Smooth muscle cell (in vitro differentiated cells): ENCODE measurements around the gene RBM48. TPM values are rescaled to one million over a fixed set of nuclear protein-coding genes. Genes with fewer than 3 reads are reported as not detected.
"Not testable (repeated sequence)": the region's sequence is repeated elsewhere in the genome, so short reads cannot be mapped to it uniquely, and the experiment has no call there.

Source experiments
- DNase-seq: peaks from one replicate; lab custom pipeline; 2025; ENCODE audit not compliant: unreplicated experiment; lab: John Stamatoyannopoulos, UW
- H2AFZ ChIP-seq: fragments of 200-600 bp; sonication (generic); 2 replicates; pipeline ENCODE4 v1.6.0; 2016; ENCODE audit warnings: antibody characterized with exemption, low read depth, mild to moderate bottlenecking
- H3F3A ChIP-seq: fragments of 200-600 bp; sonication (generic); 2 replicates; pipeline ENCODE4 v1.6.0; 2017; ENCODE audit warnings: antibody characterized with exemption, low read depth
- H3K27ac ChIP-seq: fragments of 200-600 bp; sonication (generic); 2 replicates; pipeline ENCODE4 v1.5.1; 2016; ENCODE audit warnings: low read depth, mild to moderate bottlenecking
- H3K27me3 ChIP-seq: fragments of 200-600 bp; sonication (generic); 2 replicates; pipeline ENCODE4 v1.6.1; 2016; ENCODE audit warnings: low read depth, mild to moderate bottlenecking
- H3K36me3 ChIP-seq: fragments of 200-600 bp; sonication (generic); 2 replicates; pipeline ENCODE4 v1.5.1; 2016; ENCODE audit warnings: low read depth
- H3K4me1 ChIP-seq: fragments of 200-600 bp; sonication (generic); 2 replicates; pipeline ENCODE4 v1.5.1; 2016; ENCODE audit warnings: low read depth
- H3K4me2 ChIP-seq: fragments of 200-600 bp; sonication (generic); 2 replicates; pipeline ENCODE4 v1.6.0; 2016; ENCODE audit warnings: mild to moderate bottlenecking
- H3K4me3 ChIP-seq: fragments of 200-600 bp; sonication (generic); 2 replicates; pipeline ENCODE4 v1.5.1; 2016; ENCODE audit warnings: mild to moderate bottlenecking
- H3K79me2 ChIP-seq: fragments of 200-600 bp; sonication (generic); 2 replicates; pipeline ENCODE4 v1.6.0; 2016; ENCODE audit warnings: low read depth, mild to moderate bottlenecking
- H3K9ac ChIP-seq: fragments of 200-600 bp; sonication (generic); 2 replicates; pipeline ENCODE4 v1.6.0; 2016; ENCODE audit warnings: low read depth
- H3K9me3 ChIP-seq: fragments of 200-600 bp; sonication (generic); replicated peaks from 2 replicates; pipeline ENCODE4 v1.5.1; 2016; ENCODE audit warnings: low read depth
- H4K20me1 ChIP-seq: fragments of 200-600 bp; sonication (generic); 2 replicates; pipeline ENCODE4 v1.6.0; 2016; ENCODE audit warnings: low read depth
- CTCF ChIP-seq: fragments of 200-600 bp; sonication (generic); IDR thresholded peaks from 2 replicates; pipeline ENCODE4 v1.5.1; 2017; ENCODE audit warnings: borderline replicate concordance, mild to moderate bottlenecking, antibody characterized with exemption; ENCODE audit not compliant: insufficient read depth, poor library complexity, severe bottlenecking
- WGBS: methylation state at CpG from one replicate; pipeline ENCODE4 v1.1.7; 2016; ENCODE audit warnings: low lambda C conversion rate; 5-methylcytosine and 5-hydroxymethylcytosine counted together
- polyA plus RNA-seq: library from polyadenylated mRNA; unstranded; fragments of >200 nt; fragmentation: Nextera tagmentation; extraction: Ambion mirVana; gene quantifications from 2 replicates; pipeline ENCODE4 v1.2.1, GENCODE V29; 2016
- total RNA-seq: library from RNA; depleted of rRNA; stranded (reverse); fragments of >200 nt; gene quantifications from 2 replicates; pipeline ENCODE4 v1.2.3, GENCODE V29; 2014

The RBM48 gene
- total and polyA plus RNA-seq, 2 experiments from 2014 or later: 8.6 to 12.4 TPM

DNA sequence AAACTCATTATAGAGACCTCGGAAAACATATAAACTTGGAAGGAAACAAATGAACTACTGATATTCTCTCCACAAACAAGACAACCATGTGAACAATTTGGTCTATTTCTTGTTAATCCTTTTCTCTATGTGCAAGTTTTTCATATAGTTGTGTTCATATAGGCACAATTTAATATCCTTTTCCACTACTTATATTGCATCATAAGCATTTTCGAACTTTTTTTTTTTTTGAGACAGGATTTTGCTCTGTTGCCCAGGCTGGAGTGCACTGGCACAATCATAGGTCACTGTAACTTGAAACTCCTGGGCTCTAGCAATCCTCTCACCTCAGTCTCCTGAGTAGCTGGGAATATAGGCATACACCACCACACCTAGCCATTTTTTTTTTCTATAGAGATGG lies 5.5 kb upstream of the RBM48 start:
- no peak overlapping the region for H2AFZ ChIP-seq
- TF ChIP-seq CTCF: no peak
- H3F3A ChIP-seq: no peaks in the 10 kb centered on the region
- peaks cover 12% of the 10 kb centered on the region for H3K4me1 ChIP-seq
- WGBS: 97% methylated on average over 2 of the region's 2 CpGs
- no peak overlapping the region for H3K27ac ChIP-seq
- H3K27me3 ChIP-seq: no peaks in the 10 kb centered on the region
- H3K4me3 ChIP-seq: no peak overlapping the region
- H3K4me2 ChIP-seq: no peak overlapping the region
- H3K9me3 ChIP-seq: no peaks in the 10 kb centered on the region
- H3K9ac ChIP-seq: no peak overlapping the region
- H3K79me2 ChIP-seq: peaks cover 21% of the 10 kb centered on the region
- no peak for DNase-seq
- no peaks in the 10 kb centered on the region for H4K20me1 ChIP-seq
- no peaks in the 10 kb centered on the region for H3K36me3 ChIP-seq

GRCh38 chr7:92527300-92528187 lies 1.1 kb upstream of the RBM48 start:
- DNase-seq: peak; percentile 7
- H4K20me1 ChIP-seq: no peaks in the 10 kb centered on the region
- TF ChIP-seq CTCF: no peak
- H3K79me2 ChIP-seq: peaks cover 22% of the 10 kb centered on the region
- no peaks in the 10 kb centered on the region for H3K27me3 ChIP-seq
- peak overlapping the region; percentile 96 for H2AFZ ChIP-seq
- H3K4me2 ChIP-seq: peak overlapping the region; percentile 91
- peak overlapping the region; percentile 32 for H3K27ac ChIP-seq
- H3F3A ChIP-seq: no peaks in the 10 kb centered on the region
- WGBS: 2% methylated on average over 31 of the region's 31 CpGs
- H3K4me1 ChIP-seq: peaks cover 18% of the 10 kb centered on the region
- peaks cover 10% of the 10 kb centered on the region for H3K36me3 ChIP-seq
- H3K4me3 ChIP-seq: peak overlapping the region; percentile 84
- peak overlapping the region; percentile 69 for H3K9ac ChIP-seq
- H3K9me3 ChIP-seq: no peaks in the 10 kb centered on the region

DNA sequence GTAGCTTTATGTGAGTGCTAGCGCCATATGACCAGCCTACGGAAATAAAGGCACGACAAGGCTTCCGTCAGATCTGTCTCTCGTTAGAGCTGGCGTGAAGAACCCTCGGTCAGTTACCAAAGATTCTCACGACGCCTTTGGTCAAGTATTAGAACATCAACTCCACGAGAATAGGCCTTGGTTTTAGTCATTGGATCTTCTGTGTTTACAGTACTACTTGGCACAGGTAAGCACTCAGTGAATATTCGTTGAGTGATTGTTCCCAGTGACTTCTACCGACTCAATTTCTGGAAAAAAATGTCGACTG lies 316 bp downstream of the RBM48 start:
- H4K20me1 ChIP-seq: no peaks in the 10 kb centered on the region
- under 1% methylated on average over 13 of the region's 13 CpGs for WGBS
- H3K79me2 ChIP-seq: peaks cover 22% of the 10 kb centered on the region
- H3F3A ChIP-seq: no peaks in the 10 kb centered on the region
- H3K27me3 ChIP-seq: no peaks in the 10 kb centered on the region
- TF ChIP-seq CTCF: peak; percentile 1
- H3K4me2 ChIP-seq: peak overlapping the region; percentile 92
- no peak for DNase-seq
- peak overlapping the region; percentile 84 for H3K4me3 ChIP-seq
- peak overlapping the region; percentile 98 for H2AFZ ChIP-seq
- peak overlapping the region; percentile 91 for H3K27ac ChIP-seq
- peak overlapping the region; percentile 95 for H3K9ac ChIP-seq
- H3K36me3 ChIP-seq: peaks cover 20% of the 10 kb centered on the region
- peaks cover 18% of the 10 kb centered on the region for H3K4me1 ChIP-seq
- H3K9me3 ChIP-seq: no peaks in the 10 kb centered on the region

- Histone ChIP-seq H3K27ac (no peak overlapping the region), H3K4me2 (no peak overlapping the region), H3K9me3 (no peaks in the 10 kb centered on the region), H4K20me1 (no peaks in the 10 kb centered on the region), H3F3A (no peaks in the 10 kb centered on the region), H3K4me3 (no peak overlapping the region), H3K27me3 (no peaks in the 10 kb centered on the region), H3K79me2 (peaks cover 3% of the 10 kb centered on the region), H3K9ac (no peak overlapping the region), H2AFZ (no peak overlapping the region), H3K4me1 (peaks cover under 1% of the 10 kb centered on the region), H3K36me3 (peaks cover 20% of the 10 kb centered on the region)
- WGBS: 75% methylated on average over 9 of the region's 9 CpGs
- no peak for TF ChIP-seq CTCF
- DNase-seq: no peak
Measured at GRCh38 chr7:92534572-92534971, 6.0 kb downstream of the RBM48 start.

DNA sequence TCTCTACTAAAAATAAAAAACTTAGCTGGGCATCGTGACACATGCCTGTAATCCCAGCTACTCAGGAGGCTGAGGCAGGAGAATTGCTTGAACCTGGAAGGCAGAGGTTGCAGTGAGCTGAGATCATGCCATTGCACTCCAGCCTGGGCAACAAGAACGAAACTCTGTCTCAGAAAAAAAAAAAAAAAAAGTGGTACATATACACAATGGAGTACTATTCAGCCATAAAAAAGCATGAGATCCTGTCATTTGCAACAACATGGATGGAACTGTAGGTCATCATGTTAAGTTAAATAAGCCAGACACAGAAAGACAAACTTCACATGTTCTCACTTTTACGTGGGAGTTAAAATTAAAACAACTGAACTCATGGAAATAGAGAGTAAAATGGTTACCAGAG lies 14.9 kb downstream of the RBM48 start:
- not testable (repeated sequence) for H3K4me3 ChIP-seq, H2AFZ ChIP-seq, H3K27me3 ChIP-seq, H3F3A ChIP-seq, H3K4me2 ChIP-seq, H3K9ac ChIP-seq, DNase-seq, H3K9me3 ChIP-seq, H3K79me2 ChIP-seq, H3K27ac ChIP-seq, H3K4me1 ChIP-seq, H3K36me3 ChIP-seq, H4K20me1 ChIP-seq
- 90% methylated on average over 3 of the region's 3 CpGs for WGBS

DNA sequence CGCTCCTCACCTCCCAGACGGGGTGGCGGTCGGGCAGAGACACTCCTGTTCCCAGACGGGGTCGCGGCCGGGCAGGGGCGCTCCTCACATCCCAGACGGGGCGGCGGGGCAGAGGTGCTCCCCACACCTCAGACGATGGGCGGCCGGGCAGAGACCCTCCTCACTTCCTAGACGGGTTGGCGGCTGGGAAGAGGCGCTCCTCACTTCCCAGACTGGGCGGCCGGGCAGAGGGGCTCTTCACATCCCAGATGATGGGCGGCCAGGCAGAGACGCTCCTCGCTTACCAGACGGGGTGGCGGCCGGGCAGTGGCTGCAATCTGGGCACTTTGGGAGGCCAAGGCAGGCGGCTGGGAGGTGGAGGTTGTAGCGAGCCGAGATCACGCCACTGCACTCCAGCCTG lies 16.5 kb downstream of the RBM48 start:
- not testable (repeated sequence) for H3K4me3 ChIP-seq, H4K20me1 ChIP-seq, H3K27me3 ChIP-seq, H2AFZ ChIP-seq, H3K4me2 ChIP-seq, H3K27ac ChIP-seq, DNase-seq, H3K9me3 ChIP-seq, H3K9ac ChIP-seq, H3K36me3 ChIP-seq, H3K79me2 ChIP-seq, H3F3A ChIP-seq, H3K4me1 ChIP-seq
- WGBS: 96% methylated on average over 29 of the region's 30 CpGs
